BJ (cell line): ENCODE results near the gene SSB. TPM values are rescaled to one million over a fixed set of nuclear protein-coding genes. Genes with fewer than 3 reads are reported as not detected.

Experiments used
- CTCF ChIA-PET: fragments of 350-600 bp; formaldehyde crosslinking; extraction: SDS; loops from one replicate; lab custom pipeline; 2021; ENCODE audit warnings: antibody characterized with exemption, inconsistent platforms; lab: Yijun Ruan, JAX
- POLR2A ChIA-PET: fragments of 300-600 bp; sonication (Branson Sonifier 250); formaldehyde crosslinking; extraction: SDS; loops from one replicate; lab custom pipeline; 2021; ENCODE audit warnings: antibody characterized with exemption; lab: Charles Lee
- DNase-seq: peaks from one replicate; pipeline ENCODE4 v3.0.0-alpha.2; 2011; ENCODE audit warnings: low read depth
- H3K27me3 ChIP-seq: 2 replicates; pipeline ENCODE4 v1.6.0; 2011; ENCODE audit warnings: low read length; ENCODE audit not compliant: control insufficient read depth, insufficient read depth
- H3K36me3 ChIP-seq: 2 replicates; pipeline ENCODE4 v1.5.1; 2011; ENCODE audit warnings: low read length; ENCODE audit not compliant: control insufficient read depth, insufficient read depth
- H3K4me3 ChIP-seq: 2 replicates; pipeline ENCODE4 v1.5.1; 2011; ENCODE audit warnings: low read depth, mild to moderate bottlenecking, control low read depth, low read length
- CTCF ChIP-seq: IDR thresholded peaks from 2 replicates; pipeline ENCODE4 v1.5.1; 2011; ENCODE audit warnings: low read depth, mild to moderate bottlenecking, control low read depth, inconsistent platforms, low read length, moderate library complexity; ENCODE audit not compliant: insufficient read depth
- polyA plus RNA-seq: library from polyadenylated mRNA; depleted of rRNA; stranded (reverse); fragments of >200 nt; gene quantifications from 2 replicates; pipeline ENCODE4 v1.2.3, GENCODE V29; 2011

Gene SSB
- polyA plus RNA-seq, 1 experiment = 35.8 TPM

DNA sequence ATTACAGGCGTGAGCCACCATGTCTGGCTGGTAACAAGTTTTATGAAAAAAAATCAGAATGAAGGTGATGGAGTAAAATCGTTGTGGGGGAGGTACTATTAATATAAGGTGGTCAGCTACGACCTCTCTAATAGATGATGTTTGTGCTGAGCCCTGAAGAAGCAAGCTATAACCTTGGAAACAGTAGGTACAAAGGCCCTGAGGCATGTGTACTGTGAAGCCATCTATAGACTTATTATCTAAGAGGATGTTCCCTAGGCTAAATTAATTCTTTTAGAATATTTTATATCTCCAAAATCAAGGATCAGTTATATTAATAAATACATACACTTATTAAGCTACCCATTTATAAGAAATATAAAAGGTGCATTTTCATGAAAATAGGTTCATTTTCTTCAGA, 23.3 kb upstream of the SSB start:
- no peak for DNase-seq
- Histone ChIP-seq H3K27me3 (no peaks in the 10 kb centered on the region), H3K4me3 (no peak overlapping the region), H3K36me3 (no peaks in the 10 kb centered on the region)
- TF ChIP-seq CTCF = no peak
- CTCF ChIA-PET = interaction anchor here (0.6 kb wide), 1 partner anchor 19 kb away, joined by 3 read pairs; no protein-coding TSS in a partner anchor
- POLR2A ChIA-PET = no interaction called here

- DNase-seq = peak; percentile 30
- CTCF ChIA-PET = interaction anchor here (0.6 to 1.6 kb wide), 2 partner anchors 10 to 18 kb away, joined by 3 read pairs; no protein-coding TSS in a partner anchor
- POLR2A ChIA-PET = no interaction called here
- Histone ChIP-seq H3K27me3 (no peaks in the 10 kb centered on the region), H3K36me3 (no peaks in the 10 kb centered on the region), H3K4me3 (no peak overlapping the region)
- no peak for TF ChIP-seq CTCF
Measured at GRCh38 chr2:169775765-169776164, 22.9 kb upstream of the SSB start.

DNA sequence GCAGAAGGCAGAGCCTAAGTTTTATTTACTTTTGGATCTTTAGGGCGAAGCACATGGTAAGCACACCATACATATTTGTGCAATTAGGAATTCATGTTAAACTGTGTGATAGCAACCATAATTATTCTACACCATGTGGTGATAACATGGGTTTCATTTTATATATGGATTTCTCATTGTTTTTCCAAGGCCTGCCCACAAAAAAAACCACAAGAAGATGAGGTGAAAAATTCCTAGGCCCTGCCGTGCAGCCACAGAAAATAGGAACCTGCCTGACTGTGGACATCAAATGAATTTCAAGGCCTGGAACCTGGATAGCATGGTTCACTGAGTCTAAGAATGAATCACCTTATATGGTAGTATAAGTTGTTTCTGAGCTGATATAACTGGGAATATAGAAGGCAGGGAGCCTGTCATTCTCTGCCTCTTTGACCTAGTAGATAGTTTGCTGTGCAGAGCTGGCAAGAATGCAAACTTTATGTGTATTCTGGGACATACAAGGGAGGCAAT, 22.4 kb upstream of the SSB start:
- no peak for DNase-seq
- H3K36me3 ChIP-seq = no peaks in the 10 kb centered on the region
- ChIA-PET POLR2A (no interaction called here), CTCF (interaction anchor here (1.6 kb wide), 1 partner anchor 10 kb away, joined by 3 read pairs; no protein-coding TSS in a partner anchor)
- no peaks in the 10 kb centered on the region for H3K27me3 ChIP-seq
- no peak for TF ChIP-seq CTCF
- no peak overlapping the region for H3K4me3 ChIP-seq

GRCh38 chr2:169778446-169778845, 20.2 kb upstream of the SSB start:
- no peaks in the 10 kb centered on the region for H3K36me3 ChIP-seq
- no peak for DNase-seq
- H3K27me3 ChIP-seq = no peaks in the 10 kb centered on the region
- POLR2A ChIA-PET = no interaction called here
- TF ChIP-seq CTCF = no peak
- CTCF ChIA-PET = no interaction called here
- H3K4me3 ChIP-seq = no peak overlapping the region

DNA sequence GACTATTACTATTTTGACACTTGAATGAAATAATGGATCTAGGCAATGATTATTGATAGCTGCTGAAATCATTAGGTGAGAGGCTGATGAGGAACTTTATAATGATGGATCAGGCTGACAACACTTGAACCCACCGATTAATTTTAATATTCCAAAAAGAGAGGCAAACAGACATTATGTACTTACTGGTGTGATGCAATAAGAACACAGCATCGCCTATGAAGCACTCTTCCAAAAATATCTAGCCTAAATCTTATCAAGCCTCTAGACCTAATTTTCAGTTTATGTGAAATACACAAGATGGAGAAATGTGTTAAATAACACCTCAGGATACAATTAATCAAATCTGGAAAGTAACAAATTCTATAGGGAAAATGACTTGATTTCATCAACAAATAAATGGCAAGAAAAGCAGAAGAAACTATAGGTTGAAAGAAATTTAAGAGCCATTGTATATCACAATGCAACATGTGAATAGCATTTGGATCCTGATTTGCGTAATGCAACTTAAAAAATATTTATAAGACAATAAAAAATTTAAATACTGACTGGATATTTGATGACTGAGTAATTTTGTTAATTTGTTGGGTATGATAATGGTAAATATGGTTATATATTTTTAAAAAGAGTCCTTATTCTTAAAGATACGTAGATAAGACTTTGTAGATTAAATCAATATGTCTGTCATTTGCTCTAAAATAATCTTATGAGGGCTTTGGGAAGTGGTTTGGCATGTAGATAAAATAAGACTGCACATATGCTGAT, 17.2 kb upstream of the SSB start:
- H3K4me3 ChIP-seq = no peak overlapping the region
- ChIA-PET CTCF (no interaction called here), POLR2A (no interaction called here)
- no peak for DNase-seq
- H3K36me3 ChIP-seq = no peaks in the 10 kb centered on the region
- no peak for TF ChIP-seq CTCF
- no peaks in the 10 kb centered on the region for H3K27me3 ChIP-seq
